GM23338 (cell line): ENCODE results near the gene RASSF4.

Experiments used
- TF ChIP-seq, protein P1 (sequence below): IDR thresholded peaks from one replicate; pipeline ENCODE4 v1.6.1; 2018; ENCODE audit warnings: antibody characterized with exemption; ENCODE audit not compliant: unreplicated experiment
- TF ChIP-seq, protein P2 (sequence below), 2 experiments: fragments of 200-600 bp in 1 of 2; sonication (generic) in 1 of 2; conservative IDR thresholded peaks; 2 replicates each; pipeline versions ENCODE4 v1.5.1 to v1.6.1; 2016 to 2017; ENCODE audit warnings: antibody characterized with exemption in 2 of 2, low read depth in 2 of 2, mild to moderate bottlenecking in 2 of 2, moderate library complexity in 1 of 2

DNA sequence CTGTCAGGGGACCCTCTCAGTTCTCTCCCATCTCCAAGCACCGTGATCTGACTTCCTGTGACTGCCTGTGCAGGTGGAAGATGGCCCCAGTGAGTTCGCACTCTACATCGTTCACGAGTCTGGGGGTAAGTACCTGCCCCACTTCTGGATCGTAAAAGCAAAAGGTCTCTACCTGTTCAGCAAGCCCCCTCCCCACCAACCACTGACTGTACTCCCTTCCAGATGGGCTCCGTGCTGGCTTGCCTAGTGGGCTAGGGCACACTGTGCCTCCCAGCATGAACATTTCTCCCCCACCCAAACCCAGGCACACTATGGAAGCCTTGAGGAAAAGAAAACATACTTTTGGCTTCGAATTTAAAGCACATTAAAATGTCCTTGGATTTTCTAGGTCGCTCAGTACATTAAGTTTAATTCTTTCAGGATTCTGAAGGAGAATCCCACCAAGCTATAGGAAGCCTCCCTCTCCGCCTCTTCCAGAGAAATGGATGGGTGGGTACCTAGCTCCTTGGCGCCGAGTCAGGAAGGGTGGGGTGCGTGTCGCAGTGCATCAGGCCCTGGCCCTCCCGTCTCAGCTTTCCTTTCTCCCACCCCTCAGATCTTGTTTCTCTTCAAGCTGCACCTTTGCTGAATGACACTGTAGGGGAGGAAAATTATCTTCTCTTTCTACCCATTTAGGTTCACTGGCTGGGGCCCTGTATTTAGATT is 30.1 kb downstream of the RASSF4 start:
- TF ChIP-seq, protein P1, sequence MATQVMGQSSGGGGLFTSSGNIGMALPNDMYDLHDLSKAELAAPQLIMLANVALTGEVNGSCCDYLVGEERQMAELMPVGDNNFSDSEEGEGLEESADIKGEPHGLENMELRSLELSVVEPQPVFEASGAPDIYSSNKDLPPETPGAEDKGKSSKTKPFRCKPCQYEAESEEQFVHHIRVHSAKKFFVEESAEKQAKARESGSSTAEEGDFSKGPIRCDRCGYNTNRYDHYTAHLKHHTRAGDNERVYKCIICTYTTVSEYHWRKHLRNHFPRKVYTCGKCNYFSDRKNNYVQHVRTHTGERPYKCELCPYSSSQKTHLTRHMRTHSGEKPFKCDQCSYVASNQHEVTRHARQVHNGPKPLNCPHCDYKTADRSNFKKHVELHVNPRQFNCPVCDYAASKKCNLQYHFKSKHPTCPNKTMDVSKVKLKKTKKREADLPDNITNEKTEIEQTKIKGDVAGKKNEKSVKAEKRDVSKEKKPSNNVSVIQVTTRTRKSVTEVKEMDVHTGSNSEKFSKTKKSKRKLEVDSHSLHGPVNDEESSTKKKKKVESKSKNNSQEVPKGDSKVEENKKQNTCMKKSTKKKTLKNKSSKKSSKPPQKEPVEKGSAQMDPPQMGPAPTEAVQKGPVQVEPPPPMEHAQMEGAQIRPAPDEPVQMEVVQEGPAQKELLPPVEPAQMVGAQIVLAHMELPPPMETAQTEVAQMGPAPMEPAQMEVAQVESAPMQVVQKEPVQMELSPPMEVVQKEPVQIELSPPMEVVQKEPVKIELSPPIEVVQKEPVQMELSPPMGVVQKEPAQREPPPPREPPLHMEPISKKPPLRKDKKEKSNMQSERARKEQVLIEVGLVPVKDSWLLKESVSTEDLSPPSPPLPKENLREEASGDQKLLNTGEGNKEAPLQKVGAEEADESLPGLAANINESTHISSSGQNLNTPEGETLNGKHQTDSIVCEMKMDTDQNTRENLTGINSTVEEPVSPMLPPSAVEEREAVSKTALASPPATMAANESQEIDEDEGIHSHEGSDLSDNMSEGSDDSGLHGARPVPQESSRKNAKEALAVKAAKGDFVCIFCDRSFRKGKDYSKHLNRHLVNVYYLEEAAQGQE = no peak
- TF ChIP-seq, protein P2, sequence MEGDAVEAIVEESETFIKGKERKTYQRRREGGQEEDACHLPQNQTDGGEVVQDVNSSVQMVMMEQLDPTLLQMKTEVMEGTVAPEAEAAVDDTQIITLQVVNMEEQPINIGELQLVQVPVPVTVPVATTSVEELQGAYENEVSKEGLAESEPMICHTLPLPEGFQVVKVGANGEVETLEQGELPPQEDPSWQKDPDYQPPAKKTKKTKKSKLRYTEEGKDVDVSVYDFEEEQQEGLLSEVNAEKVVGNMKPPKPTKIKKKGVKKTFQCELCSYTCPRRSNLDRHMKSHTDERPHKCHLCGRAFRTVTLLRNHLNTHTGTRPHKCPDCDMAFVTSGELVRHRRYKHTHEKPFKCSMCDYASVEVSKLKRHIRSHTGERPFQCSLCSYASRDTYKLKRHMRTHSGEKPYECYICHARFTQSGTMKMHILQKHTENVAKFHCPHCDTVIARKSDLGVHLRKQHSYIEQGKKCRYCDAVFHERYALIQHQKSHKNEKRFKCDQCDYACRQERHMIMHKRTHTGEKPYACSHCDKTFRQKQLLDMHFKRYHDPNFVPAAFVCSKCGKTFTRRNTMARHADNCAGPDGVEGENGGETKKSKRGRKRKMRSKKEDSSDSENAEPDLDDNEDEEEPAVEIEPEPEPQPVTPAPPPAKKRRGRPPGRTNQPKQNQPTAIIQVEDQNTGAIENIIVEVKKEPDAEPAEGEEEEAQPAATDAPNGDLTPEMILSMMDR (conservative IDR thresholded peaks at IDR 0.05; ENCODE audit: low read depth in 2 of 2) = no peak
